H1 (cell line): ENCODE data around the gene RCL1. TPM values are rescaled to one million over a fixed set of nuclear protein-coding genes. Genes with fewer than 3 reads are reported as not detected.

Experiments
- CTCF ChIA-PET: fragments of 300-600 bp; sonication (Branson Sonifier 250); formaldehyde crosslinking; loops from one replicate; lab custom pipeline; 2021; ENCODE audit not compliant: partially characterized antibody; lab: Charles Lee
- POLR2A ChIA-PET: fragments of 300-600 bp; sonication (Branson Sonifier 250); formaldehyde crosslinking; loops from one replicate; lab custom pipeline; 2021; ENCODE audit warnings: inconsistent platforms; ENCODE audit not compliant: partially characterized antibody; lab: Charles Lee
- DNase-seq, 2 experiments: peaks; one replicate each; pipeline versions ENCODE4 v3.0.0 to v3.0.0-alpha.2; 2010 to 2022; ENCODE audit warnings: low spot score in 2 of 2, low read depth in 1 of 2, mixed read lengths in 1 of 2
- FAIRE-seq: peaks from 2 replicates; lab custom pipeline; 2011; peaks lifted over from hg19 to GRCh38; lab: Jason Lieb, UNC
- H2AFZ ChIP-seq: 2 replicates; pipeline ENCODE4 v1.8.1; 2012; ENCODE audit warnings: low read length, inconsistent platforms
- H2AK5ac ChIP-seq: 2 replicates; pipeline ENCODE4 v1.6.1; 2013; ENCODE audit warnings: low read depth, low read length
- H2BK120ac ChIP-seq: replicated peaks from 2 replicates; pipeline ENCODE3; 2013; ENCODE audit warnings: low read depth, low read length, inconsistent platforms
- H2BK12ac ChIP-seq: 2 replicates; pipeline ENCODE4 v1.6.1; 2013; ENCODE audit warnings: low read depth, low read length
- H2BK15ac ChIP-seq: 2 replicates; pipeline ENCODE4 v1.6.1; 2013; ENCODE audit warnings: low read length
- H2BK20ac ChIP-seq: 2 replicates; pipeline ENCODE4 v1.6.1; 2013; ENCODE audit warnings: low read length
- H2BK5ac ChIP-seq: 2 replicates; pipeline ENCODE4 v1.6.1; 2013; ENCODE audit warnings: low read depth, low read length
- H3K14ac ChIP-seq: 2 replicates; pipeline ENCODE4 v1.6.1; 2013; ENCODE audit warnings: inconsistent platforms; ENCODE audit not compliant: insufficient read length
- H3K18ac ChIP-seq: 2 replicates; pipeline ENCODE4 v1.6.1; 2013; ENCODE audit warnings: low read length; ENCODE audit errors: extremely low read depth
- H3K23ac ChIP-seq: 2 replicates; pipeline ENCODE4 v1.6.1; 2013; ENCODE audit warnings: inconsistent platforms; ENCODE audit not compliant: insufficient read length
- H3K23me2 ChIP-seq: 2 replicates; pipeline ENCODE4 v1.6.1; 2013; ENCODE audit warnings: low read depth, low read length
- H3K27ac ChIP-seq: 2 replicates; pipeline ENCODE4 v1.6.1; 2011; ENCODE audit warnings: low read depth, low read length, inconsistent platforms
- H3K27me3 ChIP-seq, 4 experiments: replicated peaks in 1 of 4; 1 replicate in 1 of 4; 2 replicates in 3 of 4; pipeline versions ENCODE4 v1.6.1 to v1.8.1; 2011 to 2013; ENCODE audit warnings: low read length in 3 of 4, mild to moderate bottlenecking in 3 of 4, inconsistent platforms in 2 of 4, mixed read lengths in 2 of 4, moderate library complexity in 1 of 4; ENCODE audit not compliant: control insufficient read depth in 3 of 4, insufficient read depth in 3 of 4; ENCODE audit errors: extremely low read depth in 1 of 4
- H3K36me3 ChIP-seq, 4 experiments: 2 replicates each; pipeline versions ENCODE4 v1.6.1 to v1.8.1; 2011 to 2013; ENCODE audit warnings: mild to moderate bottlenecking in 4 of 4, low read length in 3 of 4, moderate library complexity in 2 of 4, control low read depth in 1 of 4, inconsistent platforms in 1 of 4; ENCODE audit not compliant: insufficient read depth in 4 of 4, control insufficient read depth in 2 of 4
- H3K4ac ChIP-seq: replicated peaks from 2 replicates; pipeline ENCODE3; 2013; ENCODE audit warnings: low read length, low read depth, mixed read lengths, inconsistent platforms; ENCODE audit not compliant: insufficient read length
- H3K4me1 ChIP-seq, 4 experiments: replicated peaks in 1 of 4; 1 replicate in 1 of 4; 2 replicates in 3 of 4; pipeline versions ENCODE4 v1.6.1 to v1.8.1; 2011 to 2013; ENCODE audit warnings: low read length in 3 of 4, inconsistent platforms in 2 of 4, mixed read lengths in 1 of 4; ENCODE audit not compliant: insufficient read depth in 4 of 4, control insufficient read depth in 3 of 4
- H3K4me2 ChIP-seq, 2 experiments: 2 replicates each; pipeline versions ENCODE4 v1.6.1 to v1.8.1; 2011 to 2013; ENCODE audit warnings: low read depth in 2 of 2, low read length in 2 of 2, control low read depth in 1 of 2, inconsistent platforms in 1 of 2, mild to moderate bottlenecking in 1 of 2; ENCODE audit not compliant: insufficient read depth in 1 of 2
- H3K4me3 ChIP-seq, 4 experiments: fragments of 200-600, 300-600 bp in 1 of 4; sonication (generic), shearing (Covaris generic), sonication (Bioruptor Twin) in 1 of 4; 2 replicates each; pipeline versions ENCODE4 v1.5.1 to v1.8.1; 2011 to 2016; ENCODE audit warnings: low read length in 4 of 4, low read depth in 3 of 4, control low read depth in 2 of 4, inconsistent platforms in 2 of 4, mild to moderate bottlenecking in 2 of 4, mixed read lengths in 1 of 4, moderate library complexity in 1 of 4; ENCODE audit not compliant: insufficient read depth in 2 of 4; ENCODE audit errors: extremely low read depth in 1 of 4
- H3K56ac ChIP-seq: replicated peaks from 2 replicates; pipeline ENCODE3; 2013; ENCODE audit warnings: low read depth, mild to moderate bottlenecking, mixed read lengths, low read length, inconsistent platforms; ENCODE audit not compliant: insufficient read length
- H3K79me1 ChIP-seq: 2 replicates; pipeline ENCODE4 v1.6.1; 2013; ENCODE audit warnings: low read depth, low read length, control low read depth
- H3K79me2 ChIP-seq, 2 experiments: 2 replicates each; pipeline versions ENCODE4 v1.6.1 to v1.8.1; 2012 to 2013; ENCODE audit warnings: low read length in 2 of 2, mild to moderate bottlenecking in 2 of 2, inconsistent platforms in 1 of 2; ENCODE audit not compliant: insufficient read depth in 2 of 2, control insufficient read depth in 1 of 2
- H3K9ac ChIP-seq, 4 experiments: replicated peaks in 1 of 4; 1 replicate in 1 of 4; 2 replicates in 3 of 4; pipeline versions ENCODE4 v1.6.1 to v1.8.1; 2011 to 2013; ENCODE audit warnings: low read depth in 3 of 4, low read length in 3 of 4, control low read depth in 2 of 4, mild to moderate bottlenecking in 2 of 4, moderate library complexity in 2 of 4, inconsistent platforms in 1 of 4; ENCODE audit errors: extremely low read depth in 1 of 4
- H3K9me3 ChIP-seq, 2 experiments: 2 replicates each; pipeline versions ENCODE4 v1.6.1 to v1.8.1; 2012 to 2013; ENCODE audit warnings: mild to moderate bottlenecking in 2 of 2, moderate library complexity in 2 of 2, control low read depth in 1 of 2, inconsistent platforms in 1 of 2, low read depth in 1 of 2, low read length in 1 of 2, mixed read lengths in 1 of 2; ENCODE audit not compliant: insufficient read depth in 2 of 2
- H4K20me1 ChIP-seq, 2 experiments: replicated peaks in 1 of 2; 2 replicates each; pipeline versions ENCODE3 to v1.8.1; 2011 to 2013; ENCODE audit warnings: inconsistent platforms in 2 of 2, low read length in 2 of 2, mild to moderate bottlenecking in 1 of 2; ENCODE audit not compliant: insufficient read depth in 2 of 2, control insufficient read depth in 1 of 2
- H4K5ac ChIP-seq: 2 replicates; pipeline ENCODE4 v1.6.1; 2013; ENCODE audit warnings: low read length, low read depth, mixed read lengths, inconsistent platforms; ENCODE audit not compliant: insufficient read length
- H4K8ac ChIP-seq: 2 replicates; pipeline ENCODE4 v1.8.0; 2013; ENCODE audit warnings: mild to moderate bottlenecking, moderate library complexity, low read length, inconsistent platforms; ENCODE audit not compliant: insufficient read depth; ENCODE audit errors: extremely low read depth
- H4K91ac ChIP-seq: replicated peaks from 2 replicates; pipeline ENCODE3; 2013; ENCODE audit warnings: low read length, mixed read lengths, inconsistent platforms; ENCODE audit not compliant: insufficient read length
- ASH2L ChIP-seq: fragments of 200-600, 300-600 bp; sonication (generic); IDR thresholded peaks from one replicate; pipeline ENCODE4 v1.7.1; 2017; ENCODE audit warnings: low read length
- BACH1 ChIP-seq: IDR thresholded peaks from 2 replicates; pipeline ENCODE4 v1.6.1; 2012; ENCODE audit warnings: low read length, improper control_type of control experiment
- BRCA1 ChIP-seq: IDR thresholded peaks from 2 replicates; pipeline ENCODE4 v1.6.1; 2012; ENCODE audit warnings: low read depth, low read length, improper control_type of control experiment
- EGR1 ChIP-seq: IDR thresholded peaks from 2 replicates; pipeline ENCODE4 v1.6.1; 2011; ENCODE audit warnings: low read depth, low read length, borderline replicate concordance
- EP300 ChIP-seq, 2 experiments: IDR thresholded peaks; 1 replicate in 1 of 2; 2 replicates in 1 of 2; pipeline ENCODE4 v1.6.1; 2011 to 2012; ENCODE audit warnings: low read depth in 2 of 2, low read length in 2 of 2, mild to moderate bottlenecking in 2 of 2, borderline replicate concordance in 1 of 2, inconsistent platforms in 1 of 2, moderate library complexity in 1 of 2
- HDAC2 ChIP-seq, 2 experiments: fragments of 300-600 bp in 1 of 2; sonication (generic) in 1 of 2; IDR thresholded peaks; 2 replicates each; pipeline ENCODE4 v1.6.1; 2011 to 2012; ENCODE audit warnings: low read depth in 2 of 2, low read length in 2 of 2, mild to moderate bottlenecking in 2 of 2, moderate library complexity in 2 of 2, borderline replicate concordance in 1 of 2, inconsistent platforms in 1 of 2
- KDM1A ChIP-seq: fragments of 200-600, 300-600 bp; sonication (generic); IDR thresholded peaks from 2 replicates; pipeline ENCODE4 v1.7.1; 2016; ENCODE audit warnings: mild to moderate bottlenecking, low read length, borderline replicate concordance
- POLR2A ChIP-seq, 2 experiments: IDR thresholded peaks; 1 replicate in 1 of 2; 2 replicates in 1 of 2; pipeline ENCODE4 v1.6.1; 2011; ENCODE audit warnings: low read depth in 2 of 2, low read length in 2 of 2, mild to moderate bottlenecking in 2 of 2; ENCODE audit errors: control extremely low read depth in 1 of 2
- POLR2AphosphoS5 ChIP-seq: IDR thresholded peaks from 2 replicates; pipeline ENCODE4 v1.6.1; 2011; ENCODE audit warnings: low read depth, low read length
- RBBP5 ChIP-seq: IDR thresholded peaks from 2 replicates; pipeline ENCODE4 v1.7.1; 2012; ENCODE audit warnings: low read depth, mild to moderate bottlenecking, inconsistent platforms, low read length, moderate library complexity, borderline replicate concordance
- RNF2 ChIP-seq: fragments of 200-900, 300-1000 bp; sonication (generic); IDR thresholded peaks from 2 replicates; pipeline ENCODE4 v1.7.1; 2016; ENCODE audit warnings: borderline replicate concordance, low read depth, mild to moderate bottlenecking, antibody characterized with exemption, low read length; ENCODE audit not compliant: poor library complexity, severe bottlenecking; ENCODE audit errors: missing control alignments
- SIRT6 ChIP-seq: IDR thresholded peaks from one replicate; pipeline ENCODE4 v1.7.1; 2012; ENCODE audit warnings: low read length, inconsistent platforms
- SIX5 ChIP-seq: IDR thresholded peaks from 2 replicates; pipeline ENCODE4 v1.6.1; 2011; ENCODE audit warnings: mild to moderate bottlenecking, low read depth, low read length
- SUZ12 ChIP-seq: fragments of 200-600 bp; sonication (generic); IDR thresholded peaks from 2 replicates; pipeline ENCODE4 v1.6.1; 2012; ENCODE audit warnings: mild to moderate bottlenecking, inconsistent platforms, low read length, moderate library complexity, mixed read lengths
- ZNF274 ChIP-seq: IDR thresholded peaks from 2 replicates; pipeline ENCODE4 v1.7.0; 2012; ENCODE audit warnings: low read length, borderline replicate concordance; ENCODE audit errors: extremely low read depth
- WGBS, 2 experiments: shearing (Covaris generic) in 1 of 2; methylation state at CpG; one replicate each; pipeline versions ENCODE4 v1.1.6 to v1.1.7; 2013 to 2015; ENCODE audit warnings: low lambda C conversion rate in 2 of 2, mixed read lengths in 2 of 2, inconsistent platforms in 1 of 2, low coverage in 1 of 2, missing lambda C conversion rate in 1 of 2; ENCODE audit not compliant: insufficient replicate concordance in 2 of 2, insufficient coverage in 1 of 2, insufficient read length in 1 of 2; ENCODE audit errors: extremely low coverage in 1 of 2, missing lambda C conversion rate in 1 of 2; 5-methylcytosine and 5-hydroxymethylcytosine counted together
- polyA plus RNA-seq, 7 experiments: library from polyadenylated mRNA; depleted of rRNA in 3 of 7; stranded (reverse) in 5 of 7; unstranded in 2 of 7; fragments of >200 nt in 5 of 7; fragments of 200-250 nt in 2 of 7; gene quantifications; 1 replicate in 5 of 7; 2 replicates in 1 of 7; 4 replicates in 1 of 7; pipeline versions ENCODE4 v1.2.1 to v1.2.3, GENCODE V29; 2011 to 2013; ENCODE audit warnings: missing spikeins in 2 of 7, mixed read lengths in 2 of 7
- total RNA-seq: library from RNA; stranded (reverse); fragmentation: NEBNext Ultra II Directional; extraction: Animal tissue kit (Norgen Biotek cat#: 25700); gene quantifications from 2 replicates; pipeline ENCODE4 v1.2.1, GENCODE V29; 2021

RCL1 gene
- total and polyA plus RNA-seq, 2 of the 8 experiments (the other 6 are each of a cell fraction or from before 2014, with no cell fraction given) = 21.0 to 29.5 TPM

GRCh38 chr9:4820168-4820567 is 27.4 kb downstream of the RCL1 start:
- H3K27me3 ChIP-seq = no peaks in the 10 kb centered on the region
- no peak overlapping the region for H2BK15ac ChIP-seq
- H3K4me2 ChIP-seq = no peak overlapping the region
- H3K4me3 ChIP-seq = no peak overlapping the region
- H4K8ac ChIP-seq = no peak overlapping the region
- H3K36me3 ChIP-seq = no peaks in the 10 kb centered on the region
- no peak overlapping the region for H3K23ac ChIP-seq
- no peak overlapping the region for H3K56ac ChIP-seq
- no peak overlapping the region for H2BK120ac ChIP-seq
- H3K9me3 ChIP-seq = no peaks in the 10 kb centered on the region
- WGBS, 2 experiments = 85% methylated on average over 6 of the region's 6 CpGs; no CpG with 5 or more reads in 1 of the 2 experiments
- H2BK20ac ChIP-seq = no peak overlapping the region
- H4K91ac ChIP-seq = no peak overlapping the region
- peaks cover 6 to 7% of the 10 kb centered on the region in 2 experiments for H4K20me1 ChIP-seq
- ChIA-PET POLR2A (interaction anchor here (0.6 kb wide), 1 partner anchor 1877 kb away, joined by 3 read pairs; no protein-coding TSS in a partner anchor), CTCF (interaction anchor here (1.4 kb wide), 1 partner anchor 23 kb away, joined by 4 read pairs; no protein-coding TSS in a partner anchor)
- H3K14ac ChIP-seq = no peak overlapping the region
- DNase-seq (no peak), FAIRE-seq (no peak)
- no peak overlapping the region for H2BK12ac ChIP-seq
- H4K5ac ChIP-seq = no peak overlapping the region
- no peak overlapping the region for H3K18ac ChIP-seq
- H3K4ac ChIP-seq = no peak overlapping the region
- no peaks in the 10 kb centered on the region for H3K23me2 ChIP-seq
- H3K9ac ChIP-seq = no peak overlapping the region
- H3K79me1 ChIP-seq = peaks cover 11% of the 10 kb centered on the region
- H2AK5ac ChIP-seq = no peak overlapping the region
- no peaks in the 10 kb centered on the region for H3K4me1 ChIP-seq
- peaks cover 4 to 70% of the 10 kb centered on the region in 2 experiments for H3K79me2 ChIP-seq
- no peak overlapping the region for H2AFZ ChIP-seq
- H2BK5ac ChIP-seq = no peak overlapping the region
- no peak overlapping the region for H3K27ac ChIP-seq
- no peak for TF ChIP-seq SUZ12
- TF ChIP-seq POLR2A (IDR thresholded peaks at IDR 0.05; ENCODE audit: control extremely low read depth in 1 of 2, low read depth in 2 of 2, low read length in 2 of 2) = no peak
- no peak for TF ChIP-seq SIRT6
- TF ChIP-seq POLR2AphosphoS5 = no peak
- TF ChIP-seq ZNF274 = no peak
- no peak for TF ChIP-seq ASH2L
- no peak for TF ChIP-seq KDM1A
- TF ChIP-seq SIX5 = no peak
- no peak for TF ChIP-seq RNF2
- TF ChIP-seq EP300 (IDR thresholded peaks at IDR 0.05; ENCODE audit: borderline replicate concordance in 1 of 2, low read depth in 2 of 2, low read length in 2 of 2) = no peak
- no peak for TF ChIP-seq EGR1
- TF ChIP-seq BACH1 = no peak
- no peak for TF ChIP-seq BRCA1
- TF ChIP-seq HDAC2 (IDR thresholded peaks at IDR 0.05; ENCODE audit: borderline replicate concordance in 1 of 2, low read depth in 2 of 2, low read length in 2 of 2) = no peak
- no peak for TF ChIP-seq RBBP5
